GM19324 (cell line): Measurements from ENCODE around the gene VPS35L.
A peak's percentile ranks its signal among the peaks of the same experiment; 100 is the strongest.

Experiments used
- ATAC-seq: cut with Tn5 transposase; IDR thresholded peaks from one replicate; pipeline ENCODE4 v1.9.1; 2021; ENCODE audit warnings: mild to moderate bottlenecking, moderate library complexity; ENCODE audit not compliant: unreplicated experiment, low FRiP score

VPS35L gene, protein sequence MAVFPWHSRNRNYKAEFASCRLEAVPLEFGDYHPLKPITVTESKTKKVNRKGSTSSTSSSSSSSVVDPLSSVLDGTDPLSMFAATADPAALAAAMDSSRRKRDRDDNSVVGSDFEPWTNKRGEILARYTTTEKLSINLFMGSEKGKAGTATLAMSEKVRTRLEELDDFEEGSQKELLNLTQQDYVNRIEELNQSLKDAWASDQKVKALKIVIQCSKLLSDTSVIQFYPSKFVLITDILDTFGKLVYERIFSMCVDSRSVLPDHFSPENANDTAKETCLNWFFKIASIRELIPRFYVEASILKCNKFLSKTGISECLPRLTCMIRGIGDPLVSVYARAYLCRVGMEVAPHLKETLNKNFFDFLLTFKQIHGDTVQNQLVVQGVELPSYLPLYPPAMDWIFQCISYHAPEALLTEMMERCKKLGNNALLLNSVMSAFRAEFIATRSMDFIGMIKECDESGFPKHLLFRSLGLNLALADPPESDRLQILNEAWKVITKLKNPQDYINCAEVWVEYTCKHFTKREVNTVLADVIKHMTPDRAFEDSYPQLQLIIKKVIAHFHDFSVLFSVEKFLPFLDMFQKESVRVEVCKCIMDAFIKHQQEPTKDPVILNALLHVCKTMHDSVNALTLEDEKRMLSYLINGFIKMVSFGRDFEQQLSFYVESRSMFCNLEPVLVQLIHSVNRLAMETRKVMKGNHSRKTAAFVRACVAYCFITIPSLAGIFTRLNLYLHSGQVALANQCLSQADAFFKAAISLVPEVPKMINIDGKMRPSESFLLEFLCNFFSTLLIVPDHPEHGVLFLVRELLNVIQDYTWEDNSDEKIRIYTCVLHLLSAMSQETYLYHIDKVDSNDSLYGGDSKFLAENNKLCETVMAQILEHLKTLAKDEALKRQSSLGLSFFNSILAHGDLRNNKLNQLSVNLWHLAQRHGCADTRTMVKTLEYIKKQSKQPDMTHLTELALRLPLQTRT

DNA sequence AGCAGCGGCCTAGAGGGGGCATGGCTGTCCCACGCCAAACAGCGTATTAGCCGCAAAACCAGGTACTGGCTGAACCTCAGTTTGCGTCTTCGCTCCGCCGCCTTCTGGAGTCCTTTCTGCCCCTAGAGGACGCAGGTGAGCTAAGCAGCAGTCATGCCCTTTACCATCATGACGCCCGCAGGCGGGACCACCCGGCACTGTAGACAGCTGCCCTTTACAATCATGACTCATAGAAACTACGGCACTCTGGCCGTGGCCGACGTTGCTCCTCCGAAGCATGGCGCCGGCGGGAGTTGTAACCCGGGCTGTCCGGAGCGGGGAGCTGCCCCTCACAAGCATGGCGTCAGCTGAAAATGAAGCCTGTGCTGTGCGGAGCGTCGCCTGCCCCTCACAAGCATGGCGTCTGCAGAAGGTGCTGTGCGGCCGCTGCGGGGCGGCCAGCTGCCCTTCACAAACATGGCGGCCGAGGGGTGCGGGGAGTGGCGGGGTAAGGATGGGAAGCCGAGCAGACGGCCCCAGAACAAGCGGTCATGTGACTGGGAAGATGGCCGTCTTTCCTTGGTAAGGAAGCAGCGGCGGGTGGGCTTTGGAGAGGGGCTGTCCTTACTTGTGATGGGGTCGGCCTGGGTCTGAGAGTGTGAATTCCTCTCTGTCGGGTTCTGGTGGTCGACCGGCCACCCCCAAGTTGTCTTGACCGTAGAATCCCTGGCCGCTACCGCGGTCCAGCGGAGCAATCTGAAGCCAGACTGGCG lies at the start of gene VPS35L:
VPS35L (plus strand) TSS at position 518 of the 752 bp plus-strand sequence; CDS start at position 545, 27 bp downstream.
- ATAC-seq: peak; percentile 96

DNA sequence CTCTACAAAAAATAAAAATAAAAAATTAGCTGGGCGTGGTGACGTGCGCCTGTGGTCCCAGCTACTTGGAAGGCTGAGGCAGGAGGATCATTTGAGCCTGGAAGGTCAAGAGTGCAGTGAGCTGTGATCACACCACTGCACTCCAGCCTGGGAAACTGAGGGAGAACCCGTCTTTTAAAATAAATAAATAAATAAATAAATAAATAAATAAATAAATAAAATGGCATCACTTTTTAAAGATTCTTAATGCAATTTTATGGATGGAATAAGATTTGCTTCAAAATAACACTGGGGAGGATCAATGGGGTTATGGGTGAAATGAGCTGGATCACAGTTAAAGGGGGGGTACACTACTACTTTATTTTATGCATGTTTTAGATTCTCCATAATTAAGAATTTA lies 48.5 kb upstream of the VPS35L start:
- ATAC-seq: no peak

GRCh38 chr16:19507867-19508266 lies 47.6 kb upstream of the VPS35L start:
- ATAC-seq: no peak

GRCh38 chr16:19512297-19512696 lies 43.2 kb upstream of the VPS35L start:
- ATAC-seq: no peak

- ATAC-seq: no peak
These were observed 42.0 kb upstream of the VPS35L start for GRCh38 chr16:19513377-19514053.

- ATAC-seq: no peak
These were observed 39.7 kb upstream of the VPS35L start for GRCh38 chr16:19515757-19516156.

DNA sequence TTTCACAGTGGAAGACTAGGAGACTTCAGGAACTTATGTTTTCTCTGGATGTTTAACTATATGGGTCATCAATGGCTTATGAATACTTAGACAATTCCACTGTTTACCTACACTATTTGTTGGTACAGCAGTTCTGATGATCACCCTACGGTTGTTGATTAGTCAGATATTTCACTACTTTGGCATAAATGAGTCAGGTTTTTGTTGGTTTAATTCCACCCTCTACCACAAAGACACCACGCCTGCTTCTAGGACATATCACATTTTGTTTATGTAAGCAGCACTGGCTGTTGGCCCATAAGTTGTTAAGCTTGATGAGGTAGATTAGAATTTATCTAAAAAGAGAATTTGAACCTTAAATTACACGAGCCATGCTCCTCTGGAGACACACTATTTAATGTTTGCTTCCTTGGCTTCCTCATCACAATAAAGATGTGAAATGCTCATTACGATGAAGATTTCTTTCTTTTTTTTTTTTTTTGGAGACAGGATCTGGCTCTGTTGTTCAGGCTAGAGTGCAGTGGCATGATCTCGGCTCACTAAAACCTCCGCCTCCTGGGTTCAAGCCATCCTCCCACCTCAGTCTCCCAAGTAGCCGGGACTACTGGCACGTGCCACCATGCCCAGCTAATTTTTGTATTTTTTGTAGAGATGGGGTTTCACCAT lies 37.9 kb upstream of the VPS35L start:
- ATAC-seq: no peak

- no peak for ATAC-seq
These were observed 37.1 kb upstream of the VPS35L start for GRCh38 chr16:19518388-19518787.

DNA sequence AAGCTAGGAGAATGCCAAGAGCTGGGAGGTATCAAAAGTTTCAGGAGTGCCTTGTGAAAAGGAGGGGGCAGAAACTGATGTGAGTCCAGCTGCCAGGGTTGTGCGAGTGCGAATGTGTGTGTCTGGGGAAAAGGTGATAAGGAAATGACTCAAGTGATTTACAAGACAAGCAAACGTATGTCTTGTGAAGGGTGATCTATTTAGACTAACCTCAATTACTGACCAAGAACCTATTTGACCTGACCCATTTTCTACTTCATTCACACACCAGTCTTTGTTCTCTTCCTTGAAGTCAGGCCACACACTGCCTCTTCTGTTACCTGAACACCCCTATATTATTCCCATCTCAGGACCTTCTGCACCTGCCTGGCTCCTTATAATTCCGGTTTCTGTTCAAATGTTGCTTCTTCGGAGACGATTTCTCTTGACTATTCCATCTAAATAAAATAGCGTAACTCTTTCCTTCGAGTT lies 34.6 kb upstream of the VPS35L start:
- ATAC-seq: no peak

DNA sequence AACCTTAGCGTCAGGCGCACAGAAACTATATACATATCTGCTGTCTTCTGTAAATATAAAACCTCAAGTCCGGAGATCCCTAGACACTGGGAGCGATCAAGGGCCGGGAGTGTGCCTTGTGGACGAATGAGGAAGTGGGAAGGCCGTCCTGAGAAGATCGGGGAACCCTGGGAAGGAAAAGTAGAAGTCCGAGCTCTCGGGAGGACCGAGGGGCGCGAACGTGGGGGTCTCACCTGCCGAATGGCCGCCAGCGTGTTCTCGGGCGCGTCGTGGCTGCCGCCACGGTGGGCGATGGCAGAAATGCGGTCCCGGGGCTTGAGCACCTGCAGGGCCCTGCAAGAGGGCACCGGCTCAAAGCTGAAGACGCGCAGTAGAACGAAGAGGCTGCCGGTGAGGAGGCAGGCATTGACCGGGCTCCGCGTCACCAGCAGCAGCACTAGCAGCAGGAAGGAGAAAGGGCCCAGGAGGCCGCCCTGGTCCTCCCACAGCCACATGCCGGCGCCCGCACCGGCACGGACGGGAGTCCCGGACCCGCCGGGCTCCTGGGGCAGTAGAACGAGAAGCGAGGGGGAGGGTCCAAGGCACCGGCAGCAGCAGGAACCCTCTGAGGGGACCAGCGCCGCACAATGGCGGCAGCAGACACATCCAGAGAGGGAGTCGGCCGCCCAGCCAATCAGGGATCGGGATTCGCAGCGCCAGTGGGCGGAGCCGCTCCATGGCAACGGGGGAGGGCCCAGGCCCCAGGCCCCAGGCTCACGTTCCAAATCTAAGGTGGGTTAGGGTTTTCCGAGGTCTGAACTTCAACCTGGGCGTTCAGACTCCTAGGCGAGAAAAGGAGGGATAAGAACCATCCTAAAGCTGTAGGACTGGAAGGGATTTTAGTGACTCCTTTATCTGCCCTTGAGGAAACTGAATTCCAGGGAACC lies 33.8 kb upstream of the VPS35L start, which contains the start of gene GDE1:
GDE1 (minus strand) TSS at position 628 of the 926 bp plus-strand sequence; CDS start at position 494, 134 bp downstream.
- peak; percentile 77 for ATAC-seq

- ATAC-seq: no peak
These were observed 33.1 kb upstream of the VPS35L start for GRCh38 chr16:19522397-19522732.

DNA sequence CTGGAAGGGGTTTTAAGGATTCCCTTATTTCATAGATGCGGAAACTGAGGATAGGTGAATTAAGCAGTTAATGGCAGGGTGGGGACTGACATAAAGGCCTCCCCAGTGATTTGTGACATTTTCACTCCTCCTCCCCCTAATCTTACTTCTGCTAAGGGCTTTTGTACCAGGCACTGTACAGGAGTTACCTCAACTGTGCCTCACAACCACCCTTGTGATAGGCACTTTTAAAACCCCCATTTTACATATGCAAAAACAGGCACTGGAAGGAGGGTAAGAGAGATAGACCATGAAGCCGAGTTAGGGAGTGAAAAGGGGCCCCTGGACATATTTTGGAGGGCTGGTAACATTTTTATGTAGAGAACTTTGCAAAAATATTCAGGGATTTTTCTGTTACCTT lies 32.7 kb upstream of the VPS35L start:
- ATAC-seq: no peak

GRCh38 chr16:19523184-19523558 lies 32.3 kb upstream of the VPS35L start:
- ATAC-seq: no peak

- ATAC-seq: peak; percentile 71
These were observed 31.7 kb upstream of the VPS35L start, which contains the start of gene CCP110 for GRCh38 chr16:19523559-19524355. TSS of gene CCP110 (plus strand) at chr16:19523942. CDS start at chr16:19527882, 3,940 bp downstream.

- no peak for ATAC-seq
These were observed 31.2 kb upstream of the VPS35L start for GRCh38 chr16:19524356-19524615.

DNA sequence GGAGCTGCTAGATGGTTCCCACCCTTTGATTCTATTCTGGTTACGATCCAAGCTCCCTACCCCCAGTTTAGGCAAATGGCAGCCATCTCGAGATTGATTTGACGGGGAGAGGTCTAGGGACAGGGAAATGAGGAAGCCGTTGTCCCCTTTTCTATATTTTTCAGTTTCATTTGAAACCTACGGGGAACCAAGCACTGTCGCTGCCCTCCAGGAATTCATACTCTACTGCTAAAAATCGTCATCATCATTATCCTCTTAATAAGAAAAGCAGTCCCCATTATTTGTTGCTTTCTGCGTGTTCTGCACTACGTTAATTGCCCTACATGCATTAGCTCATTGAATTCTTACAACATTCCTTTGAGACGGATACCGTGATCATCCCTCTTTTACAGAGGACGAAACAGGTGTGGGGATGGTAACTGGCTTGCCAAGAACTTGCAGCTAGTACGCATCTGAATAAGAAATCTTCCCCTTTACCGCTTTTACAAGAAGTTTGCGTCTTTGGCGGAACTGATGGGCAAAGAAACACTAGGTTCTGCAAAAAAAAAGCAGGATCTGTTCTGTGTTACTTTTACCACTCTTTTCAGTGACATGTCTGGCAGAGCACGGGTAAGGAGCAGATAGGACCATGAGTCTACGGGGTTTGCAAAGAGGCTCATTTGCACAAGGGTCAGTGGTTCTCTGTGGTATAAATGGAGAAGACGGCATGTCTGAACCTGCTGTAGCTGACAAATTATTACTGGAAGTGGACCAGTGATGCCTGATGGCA lies 30.7 kb upstream of the VPS35L start:
- ATAC-seq: no peak

GRCh38 chr16:19525385-19525723 lies 30.1 kb upstream of the VPS35L start:
- no peak for ATAC-seq
